Adrenal gland (tissue), 5 donors: Measurements from ENCODE around the gene CTNNBIP1.

Experiments
- POLR2A ChIP-seq, 2 donors: fragments of 450-650 bp; IDR thresholded peaks; one replicate each; pipeline ENCODE4 v1.6.1; 2017; ENCODE audit warnings: antibody characterized with exemption in 2 of 2, mild to moderate bottlenecking in 2 of 2, moderate library complexity in 1 of 2
- TF ChIP-seq, protein P1 (sequence below), 6 experiments: fragments of 450-650 bp in 4 of 6; fragments of 200-600 bp in 2 of 6; sonication (generic) in 1 of 6; IDR thresholded peaks; 1 replicate in 5 of 6; 2 replicates in 1 of 6; pipeline versions ENCODE4 v1.5.1 to v1.8.0; 2016 to 2021; ENCODE audit warnings: antibody characterized with exemption in 6 of 6, mild to moderate bottlenecking in 2 of 6, moderate library complexity in 1 of 6
- donor health status: DM: no; HTN: no; CAD: no.

DNA sequence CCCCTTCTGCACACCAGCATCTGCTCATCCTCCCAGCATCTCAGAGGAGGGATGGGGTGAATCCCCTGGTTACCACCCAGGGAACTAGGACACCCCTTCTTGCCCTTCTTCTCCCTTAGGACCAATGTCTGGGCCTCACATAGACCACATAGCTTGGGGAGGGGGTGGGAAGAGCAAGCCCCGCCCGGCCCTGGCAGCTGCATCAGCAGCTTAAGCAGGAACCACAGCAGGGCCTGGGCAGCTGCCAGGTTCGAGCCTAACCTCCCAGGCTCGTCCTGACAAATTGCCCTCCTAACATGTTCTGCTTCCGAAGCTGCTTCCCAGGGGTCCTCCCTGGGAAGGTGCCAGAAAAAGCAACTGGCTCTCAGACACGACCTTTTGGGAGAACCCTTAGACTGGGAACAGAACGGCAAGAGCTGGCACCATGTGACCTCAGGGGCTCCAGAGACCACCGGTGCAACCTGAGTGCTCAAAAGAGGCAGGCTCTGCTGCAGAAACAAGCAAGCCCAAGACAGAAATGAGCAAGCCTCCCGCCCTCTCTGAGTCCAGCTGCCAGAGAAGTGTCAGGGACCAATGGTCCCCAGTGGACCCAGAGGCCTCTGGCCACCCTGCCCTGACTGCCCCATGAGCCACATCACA is 67.9 kb downstream of the CTNNBIP1 start:
- TF ChIP-seq, protein P1, sequence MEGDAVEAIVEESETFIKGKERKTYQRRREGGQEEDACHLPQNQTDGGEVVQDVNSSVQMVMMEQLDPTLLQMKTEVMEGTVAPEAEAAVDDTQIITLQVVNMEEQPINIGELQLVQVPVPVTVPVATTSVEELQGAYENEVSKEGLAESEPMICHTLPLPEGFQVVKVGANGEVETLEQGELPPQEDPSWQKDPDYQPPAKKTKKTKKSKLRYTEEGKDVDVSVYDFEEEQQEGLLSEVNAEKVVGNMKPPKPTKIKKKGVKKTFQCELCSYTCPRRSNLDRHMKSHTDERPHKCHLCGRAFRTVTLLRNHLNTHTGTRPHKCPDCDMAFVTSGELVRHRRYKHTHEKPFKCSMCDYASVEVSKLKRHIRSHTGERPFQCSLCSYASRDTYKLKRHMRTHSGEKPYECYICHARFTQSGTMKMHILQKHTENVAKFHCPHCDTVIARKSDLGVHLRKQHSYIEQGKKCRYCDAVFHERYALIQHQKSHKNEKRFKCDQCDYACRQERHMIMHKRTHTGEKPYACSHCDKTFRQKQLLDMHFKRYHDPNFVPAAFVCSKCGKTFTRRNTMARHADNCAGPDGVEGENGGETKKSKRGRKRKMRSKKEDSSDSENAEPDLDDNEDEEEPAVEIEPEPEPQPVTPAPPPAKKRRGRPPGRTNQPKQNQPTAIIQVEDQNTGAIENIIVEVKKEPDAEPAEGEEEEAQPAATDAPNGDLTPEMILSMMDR (IDR thresholded peaks at IDR 0.05), result no peak
- TF ChIP-seq POLR2A (IDR thresholded peaks at IDR 0.05), result no peak
